CD4-positive, alpha-beta T cell treated with Interferon gamma for 1 hour (primary cell): Measurements from ENCODE around the gene ZCCHC18.
A peak's percentile ranks its signal among the peaks of the same experiment; 100 is the strongest.
"Not testable (repeated sequence)": the region's sequence is repeated elsewhere in the genome, so short reads cannot be mapped to it uniquely, and the experiment has no call there.

ENCODE experiments used
- DNase-seq: peaks from one replicate; pipeline ENCODE4 v3.0.0-alpha.2; 2020

ZCCHC18 gene

DNA sequence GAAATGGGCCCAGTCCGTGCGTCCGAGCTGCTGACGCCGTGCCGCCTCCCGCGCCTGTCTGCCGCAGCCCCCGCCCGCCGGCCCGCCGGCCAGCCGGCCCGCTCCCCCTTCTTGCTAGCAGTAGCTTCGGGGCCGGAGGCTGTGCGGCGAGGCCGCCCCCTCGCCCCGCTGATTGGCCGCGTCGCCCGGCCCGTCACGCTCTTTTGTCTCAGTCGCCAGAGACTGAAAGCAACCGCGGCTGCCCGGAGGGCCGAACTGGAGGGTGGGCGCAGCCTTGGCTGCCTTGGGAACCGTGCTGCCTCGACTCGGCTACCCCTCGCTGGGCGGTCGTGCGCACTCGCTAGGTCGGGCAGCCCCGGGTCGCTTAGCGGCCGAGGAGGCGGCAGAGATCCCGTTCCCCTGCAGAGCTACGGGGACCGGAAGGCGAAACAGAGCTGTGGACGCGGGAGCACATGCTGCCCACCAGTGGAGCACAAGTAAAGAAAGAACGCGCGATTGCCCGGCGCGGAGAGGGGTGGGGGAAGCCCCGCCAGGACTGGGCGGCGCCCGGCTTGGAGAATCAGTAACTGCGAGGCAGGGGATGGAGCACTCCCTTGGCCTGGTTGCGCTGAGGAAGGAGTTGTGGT is at the start of gene ZCCHC18:
Gene ZCCHC18 (plus strand): TSS at position 198 of the 626 bp plus-strand sequence. CDS start 1,589 bp downstream, outside the sequence.
- peak; percentile 12 for DNase-seq

DNA sequence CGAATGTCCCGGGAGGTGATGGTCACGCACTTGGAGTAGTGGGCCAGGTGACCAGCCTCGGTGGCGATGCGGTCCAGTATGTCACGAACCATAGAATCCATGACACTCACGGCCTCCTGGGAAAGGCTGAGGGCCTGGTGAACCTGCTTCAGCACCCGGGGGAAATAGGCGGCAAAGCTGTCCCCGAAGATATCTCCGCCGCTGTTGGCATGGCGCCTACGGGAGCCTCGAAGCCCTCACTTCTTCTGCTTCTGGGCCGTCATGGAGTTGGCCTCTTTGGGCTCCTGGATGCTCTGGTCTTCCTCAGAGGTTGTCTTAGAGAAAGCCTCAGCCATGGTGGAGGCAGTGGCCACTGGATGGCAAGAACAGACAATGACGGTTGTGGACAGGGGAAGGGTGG is 49.7 kb upstream of the ZCCHC18 start:
- not testable (repeated sequence) for DNase-seq

DNA sequence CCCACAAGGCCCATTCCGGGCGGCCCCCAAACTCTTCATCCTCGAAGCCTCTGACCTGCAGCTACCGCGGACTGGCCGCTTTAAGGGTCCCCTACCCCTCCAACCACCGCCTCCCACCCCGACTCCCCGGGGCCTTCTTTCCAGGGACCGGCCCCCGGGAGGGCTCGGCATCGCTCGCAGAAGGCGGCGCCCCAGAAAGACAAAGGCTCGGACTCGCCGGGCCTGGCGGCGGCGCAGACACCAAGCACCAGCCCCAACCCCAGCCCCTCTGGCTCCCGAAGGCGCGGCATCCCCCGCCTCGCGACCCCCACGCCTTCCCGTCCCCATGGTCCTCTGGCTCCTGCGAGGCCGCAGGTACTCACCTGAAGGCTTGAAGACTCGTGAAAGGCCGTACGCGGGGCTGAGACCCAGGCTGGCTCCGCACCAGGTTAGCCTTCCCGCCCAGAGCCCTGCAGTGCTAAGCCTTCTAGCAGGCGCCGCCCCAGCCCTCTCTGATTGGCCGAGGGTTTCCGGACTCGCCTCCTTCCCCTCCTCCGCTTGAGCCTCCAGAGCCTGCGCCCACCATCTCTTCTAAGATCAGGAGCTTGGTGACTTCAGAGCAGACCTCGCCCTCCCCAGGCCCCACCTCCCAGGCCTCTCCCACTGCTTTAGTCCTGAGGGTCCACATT is 36.4 kb upstream of the ZCCHC18 start, which contains the start of gene TMSB15C:
Gene TMSB15C (minus strand): TSS at position 459 of the 668 bp plus-strand sequence.
- not testable (repeated sequence) for DNase-seq

DNA sequence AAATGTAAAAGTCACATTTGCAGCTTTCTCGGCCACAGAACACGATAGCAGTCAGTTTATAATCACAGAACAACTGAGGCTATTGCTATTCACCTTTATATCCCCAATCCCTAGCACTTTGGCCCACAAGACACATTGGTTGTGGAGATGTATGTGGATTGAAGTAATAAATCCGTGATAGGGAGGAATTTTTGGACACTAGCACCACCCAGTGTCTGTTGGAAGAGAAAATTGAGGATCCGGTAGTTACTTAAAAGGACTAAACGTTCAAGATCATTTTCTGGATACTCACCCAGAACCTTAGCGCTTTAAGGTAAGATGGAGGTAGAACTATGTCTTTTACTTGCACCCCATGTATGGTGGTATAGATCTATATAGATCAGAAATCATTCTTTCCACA is 34.5 kb upstream of the ZCCHC18 start:
- not testable (repeated sequence) for DNase-seq

DNA sequence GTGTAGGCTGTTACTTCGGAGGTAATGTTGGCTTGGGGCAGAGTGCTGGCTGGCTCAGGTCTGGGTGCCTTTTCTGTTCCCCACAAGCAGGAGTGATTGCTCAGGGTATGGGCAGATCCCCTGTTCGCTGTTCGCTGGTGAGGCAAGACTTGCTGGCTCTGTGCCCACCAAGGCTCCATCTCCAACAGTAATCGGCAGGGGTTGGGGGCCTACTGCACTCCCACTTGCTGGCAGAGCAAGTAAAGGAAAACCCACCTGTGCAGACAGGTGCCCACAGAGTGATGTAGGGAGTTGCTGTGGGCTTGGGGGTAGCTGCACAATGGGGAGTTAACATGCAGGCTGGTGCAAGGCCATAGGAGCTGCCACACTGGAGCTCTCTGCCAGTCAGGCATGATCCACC is 28.3 kb upstream of the ZCCHC18 start:
- DNase-seq = no peak

DNA sequence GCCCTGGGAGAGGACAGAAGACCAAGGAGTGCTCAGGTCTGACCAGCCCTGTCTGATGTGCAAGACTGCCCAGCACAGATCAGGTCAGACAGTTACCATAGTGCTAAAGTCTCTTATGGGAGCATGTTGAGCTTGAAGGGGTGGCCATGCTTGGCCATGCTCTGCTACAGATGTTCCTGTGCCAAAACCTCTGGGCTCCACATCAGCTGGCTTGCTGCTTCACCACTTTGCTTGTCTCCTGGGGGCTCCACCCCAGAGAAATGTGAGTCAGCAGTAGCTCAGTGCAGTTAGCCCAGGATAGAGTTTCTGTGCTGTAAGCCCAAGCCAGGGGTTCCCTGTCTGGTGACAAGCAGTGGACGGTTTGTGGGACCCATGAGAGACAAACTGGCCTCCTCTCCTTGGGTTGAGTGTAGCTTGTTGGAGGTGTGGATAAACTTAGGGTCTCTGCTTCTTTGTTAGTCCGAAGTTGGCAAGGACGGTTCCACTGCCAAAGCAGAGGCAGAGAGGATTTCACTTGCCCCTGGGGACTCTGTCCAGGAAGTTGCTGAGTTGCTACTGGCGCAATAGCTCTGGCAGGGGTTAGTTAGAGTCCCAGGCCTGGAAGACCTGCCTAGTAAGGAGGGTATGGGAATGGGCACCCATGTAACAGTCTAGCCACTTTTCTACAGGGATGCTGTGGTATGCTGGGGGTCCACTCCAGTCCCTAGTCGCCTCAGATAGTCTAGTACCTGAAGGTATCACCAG is 27.6 kb upstream of the ZCCHC18 start:
- DNase-seq = no peak

DNA sequence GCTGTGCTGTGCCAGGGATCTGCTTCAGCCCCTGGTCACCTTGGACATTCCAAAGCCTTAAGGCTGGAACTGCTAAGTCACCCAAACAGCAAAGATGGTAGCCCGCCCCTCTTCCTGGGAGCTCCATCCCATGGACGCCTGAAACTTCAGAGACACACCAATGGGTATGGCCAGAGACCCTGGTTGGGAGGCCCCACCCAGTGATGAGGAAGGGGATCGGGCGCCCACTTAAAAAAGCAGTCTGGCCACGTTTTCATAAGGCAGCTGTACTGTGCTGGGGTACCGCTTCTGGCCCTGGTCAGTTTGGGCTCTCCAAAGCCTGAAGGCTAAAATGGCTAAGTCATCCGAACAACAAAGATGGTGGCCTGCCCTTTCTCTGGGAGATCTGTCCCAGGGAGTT is 26.8 kb upstream of the ZCCHC18 start:
- no peak for DNase-seq

DNA sequence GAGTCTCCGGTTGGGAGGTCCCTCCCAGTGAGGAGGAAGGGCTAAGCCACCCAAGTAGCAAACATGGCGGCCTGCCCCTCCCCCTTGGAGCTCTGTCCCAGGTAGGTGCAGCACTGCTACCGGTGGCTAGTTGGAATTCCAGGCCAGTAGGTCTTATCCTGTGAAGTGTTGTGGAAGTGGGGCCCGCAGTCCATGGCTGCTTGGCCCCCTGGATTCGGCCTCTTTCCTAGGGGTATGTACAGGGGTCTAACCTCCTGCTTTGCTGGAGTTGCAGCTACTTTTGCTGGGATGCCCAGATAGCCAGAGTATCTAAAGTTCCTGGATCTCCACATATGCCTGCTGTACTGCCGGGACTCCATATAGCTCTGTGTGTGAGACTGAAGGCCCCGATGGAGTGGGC is 26.4 kb upstream of the ZCCHC18 start:
- no peak for DNase-seq

DNA sequence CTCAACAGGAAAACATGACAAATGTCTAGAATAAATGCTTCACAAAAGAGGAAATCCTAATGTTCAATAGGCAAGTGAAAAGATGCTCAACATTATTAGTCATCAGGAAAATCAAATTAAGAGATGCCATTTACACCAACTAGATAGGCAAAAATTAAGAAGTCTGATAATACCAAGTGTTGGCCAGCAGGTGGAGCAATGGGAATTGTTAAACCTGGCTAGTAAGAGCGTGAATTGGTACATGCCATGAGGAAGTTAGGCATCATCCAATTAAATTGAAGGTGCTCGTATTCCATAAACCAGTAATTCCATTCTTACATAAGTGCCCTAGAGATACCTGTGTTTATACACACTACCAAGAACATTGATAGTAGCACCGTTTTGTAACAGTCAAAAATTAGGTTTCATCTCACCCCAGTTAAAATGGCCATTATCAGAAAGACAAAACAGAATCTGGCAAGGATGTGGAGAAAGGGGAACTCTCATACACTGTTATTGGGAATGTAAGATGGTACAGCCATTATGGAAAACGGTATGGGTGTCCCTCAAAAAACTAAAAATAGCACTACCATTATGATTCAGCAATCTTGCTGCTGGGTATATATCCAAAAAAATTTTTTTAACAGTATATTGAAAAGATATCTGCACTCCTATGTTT is 14.0 kb upstream of the ZCCHC18 start:
- peak; percentile 40 for DNase-seq

DNA sequence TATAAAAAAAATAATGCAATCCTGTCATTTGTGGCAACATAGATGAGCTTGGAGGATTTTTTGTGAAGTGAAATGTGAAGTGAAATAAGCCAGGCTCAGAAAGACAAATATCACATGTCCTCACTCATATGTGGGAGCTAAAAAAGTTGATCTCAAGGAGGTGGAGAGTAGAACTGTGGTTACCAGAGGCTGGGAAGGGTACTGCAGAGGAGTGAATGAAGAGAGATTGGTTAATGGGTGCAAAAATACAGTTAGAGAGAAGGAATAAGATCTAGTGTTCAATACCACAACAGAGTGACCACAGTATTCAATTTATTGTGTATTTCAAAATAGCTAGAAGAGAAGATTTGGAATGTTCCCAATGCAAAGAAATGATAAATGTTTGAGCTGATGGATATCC is 13.4 kb upstream of the ZCCHC18 start:
- no peak for DNase-seq

DNA sequence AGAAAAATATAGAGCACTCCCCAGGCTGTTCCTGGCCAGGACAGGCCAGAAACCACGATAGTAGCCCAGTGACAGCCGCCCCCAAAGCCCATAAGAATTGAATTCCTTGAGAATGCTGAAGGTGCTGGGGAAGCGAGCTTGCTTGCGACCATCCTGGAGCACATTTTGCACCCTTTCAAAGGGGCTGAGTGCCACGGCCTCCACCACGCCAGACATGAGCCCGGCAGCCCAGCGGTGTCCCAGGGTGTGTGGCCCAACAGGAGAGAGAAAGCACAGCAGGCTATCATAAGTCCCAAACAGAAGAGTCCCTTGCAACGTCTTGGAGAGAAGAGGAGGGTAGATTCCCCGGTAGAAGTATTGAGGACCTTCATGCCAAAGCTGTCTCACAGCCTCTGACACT is 7.6 kb upstream of the ZCCHC18 start:
- no peak for DNase-seq

DNA sequence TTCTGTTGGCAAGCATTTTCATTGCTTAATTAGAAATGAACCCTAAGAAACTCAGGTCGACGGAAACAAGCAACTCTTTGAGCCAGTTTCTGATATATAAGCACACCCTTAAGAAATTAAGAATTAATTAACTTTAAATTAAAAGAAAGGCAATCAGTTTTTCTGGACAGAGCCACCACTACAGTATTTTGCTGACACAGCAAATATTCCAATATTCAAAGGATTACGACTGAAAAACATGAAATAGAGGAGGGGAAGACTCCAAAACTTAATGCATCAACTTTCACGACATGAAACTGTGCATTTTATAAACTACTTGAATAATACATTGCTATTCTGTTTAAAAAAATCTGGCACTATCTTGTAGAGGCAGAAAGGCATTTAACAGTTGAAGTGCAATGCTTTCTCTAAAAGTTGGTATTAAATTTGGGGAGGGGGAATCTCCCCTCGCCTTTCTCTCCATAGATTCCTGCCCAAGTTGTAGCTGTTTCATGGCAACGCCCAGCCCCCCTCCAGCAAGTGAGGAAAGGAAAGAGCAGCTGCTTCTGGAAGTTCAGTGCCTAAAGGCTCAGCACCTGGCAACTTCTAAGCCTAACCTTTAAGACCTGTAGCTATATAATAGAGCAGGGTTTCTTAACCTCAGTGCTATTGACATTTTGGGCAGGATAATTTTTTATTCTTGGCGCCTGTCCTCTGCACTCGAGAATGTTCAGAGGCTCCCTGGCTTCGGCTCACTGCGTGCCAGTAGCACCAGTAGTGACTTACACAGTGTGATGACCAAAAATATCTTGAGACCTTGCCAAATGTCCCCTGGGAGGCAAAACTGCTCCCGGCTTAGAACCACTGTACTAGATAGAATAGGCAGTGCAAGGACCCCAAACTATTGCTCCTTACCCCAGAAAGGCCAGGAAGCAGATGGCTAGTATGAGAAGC is 6.7 kb upstream of the ZCCHC18 start:
- no peak for DNase-seq

DNA sequence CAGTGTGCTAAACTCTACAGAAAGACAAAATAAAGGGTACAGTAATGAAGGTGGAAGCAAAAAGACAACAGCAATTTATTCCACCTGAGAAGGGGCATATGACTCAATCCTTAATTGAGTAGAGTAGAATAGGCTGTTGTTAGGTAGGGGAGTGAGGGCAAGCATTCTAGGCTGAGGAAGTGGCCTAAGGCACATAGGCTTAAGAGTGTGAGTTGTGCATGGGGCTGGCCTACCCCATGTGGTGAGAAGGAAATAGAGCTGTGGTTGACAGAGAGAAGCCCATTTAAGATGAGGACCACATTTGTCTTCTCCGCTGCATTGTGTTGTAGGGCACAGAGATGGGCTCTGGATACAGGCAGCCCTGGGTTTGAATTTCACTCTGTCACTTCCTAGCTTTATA is 3.4 kb upstream of the ZCCHC18 start:
- no peak for DNase-seq

DNA sequence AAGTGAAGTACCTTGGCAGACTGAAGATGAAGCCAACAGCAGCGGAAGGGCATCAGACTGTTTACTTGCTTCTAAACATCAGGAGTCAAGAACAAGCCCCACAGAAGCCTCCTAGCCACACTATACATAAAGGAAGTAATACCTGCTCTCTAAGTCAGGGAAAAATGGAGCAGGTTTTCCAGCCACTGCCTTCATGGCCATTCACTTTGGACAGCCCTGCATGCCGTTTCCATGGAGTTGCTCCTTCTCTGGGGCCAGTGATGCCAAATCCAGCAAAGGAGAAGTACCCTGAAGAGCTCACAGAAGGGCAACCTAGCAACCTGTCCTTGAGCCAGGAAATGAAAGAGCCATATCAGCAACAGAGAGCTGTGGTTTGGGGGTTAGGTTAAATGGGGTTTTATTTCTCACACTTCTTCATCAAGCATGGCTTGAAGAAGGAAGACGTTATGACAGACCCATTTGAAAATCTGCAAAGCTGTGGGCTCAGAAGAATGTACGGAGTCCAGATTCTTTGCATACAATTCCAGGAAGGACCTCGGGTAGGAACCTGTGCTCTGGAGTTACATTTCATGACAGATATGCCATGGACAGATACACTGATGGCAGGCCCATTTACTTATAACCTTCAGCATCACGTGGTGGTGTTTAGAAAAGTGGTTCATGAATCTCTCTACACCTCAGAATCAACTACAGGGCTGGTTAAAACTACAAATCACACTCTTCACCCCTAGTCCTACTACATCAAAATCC is 1.7 kb upstream of the ZCCHC18 start:
- not testable (repeated sequence) for DNase-seq

DNA sequence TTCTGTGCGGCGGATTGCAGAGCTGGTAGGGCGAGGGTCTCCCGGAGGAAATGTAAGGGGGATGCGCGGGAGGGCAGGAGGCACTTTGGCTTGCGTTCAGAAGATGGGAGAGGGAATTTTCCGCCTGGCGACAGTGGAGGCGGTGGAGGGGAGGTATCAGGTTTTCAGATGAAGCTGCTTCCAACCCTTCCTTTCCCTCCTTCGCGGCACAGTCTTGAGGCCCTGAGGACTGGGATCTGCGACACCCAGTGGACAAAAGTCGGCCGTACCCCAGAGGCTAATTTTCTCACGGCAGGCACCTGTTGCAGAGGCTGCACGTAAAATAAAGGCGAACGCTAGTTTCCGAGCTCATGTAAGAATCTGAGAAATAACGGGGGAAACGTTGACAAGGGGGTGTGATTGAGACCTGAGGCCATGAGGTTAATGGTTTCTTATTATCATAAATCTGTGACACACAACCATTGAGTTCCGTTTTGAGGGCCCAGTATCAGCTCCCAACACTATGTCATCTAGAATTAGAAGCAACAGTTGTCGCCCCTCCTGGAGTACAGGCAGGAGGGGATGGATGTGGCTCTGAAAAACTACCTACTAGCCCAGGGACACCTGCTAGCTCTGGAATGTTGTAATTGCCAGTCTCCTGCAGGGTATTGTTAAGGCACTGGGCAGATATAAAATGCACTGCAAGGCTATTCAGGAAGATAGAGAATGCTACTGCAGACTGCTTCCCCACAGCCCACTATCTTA is 1.1 kb downstream of the ZCCHC18 start:
- peak; percentile 31 for DNase-seq

DNA sequence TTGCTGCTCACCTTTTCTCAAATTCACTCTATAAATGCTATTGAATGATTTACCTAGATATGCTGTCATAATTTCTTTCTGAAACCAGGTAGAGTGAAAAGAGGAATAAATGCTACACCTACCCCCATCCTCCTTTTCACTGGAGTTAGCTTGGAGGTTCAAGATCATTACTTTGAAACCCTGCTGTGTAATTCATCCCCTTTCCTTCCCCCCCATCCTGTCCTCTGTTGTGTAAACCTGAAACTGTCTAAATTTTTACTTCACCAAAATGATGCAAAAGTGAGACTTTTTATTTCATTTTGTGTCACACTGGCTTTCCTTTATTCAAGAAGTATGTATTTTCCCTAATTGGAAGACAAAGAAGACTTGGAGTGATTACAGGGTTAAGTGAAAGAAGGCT is 5.4 kb downstream of the ZCCHC18 start:
- no peak for DNase-seq

DNA sequence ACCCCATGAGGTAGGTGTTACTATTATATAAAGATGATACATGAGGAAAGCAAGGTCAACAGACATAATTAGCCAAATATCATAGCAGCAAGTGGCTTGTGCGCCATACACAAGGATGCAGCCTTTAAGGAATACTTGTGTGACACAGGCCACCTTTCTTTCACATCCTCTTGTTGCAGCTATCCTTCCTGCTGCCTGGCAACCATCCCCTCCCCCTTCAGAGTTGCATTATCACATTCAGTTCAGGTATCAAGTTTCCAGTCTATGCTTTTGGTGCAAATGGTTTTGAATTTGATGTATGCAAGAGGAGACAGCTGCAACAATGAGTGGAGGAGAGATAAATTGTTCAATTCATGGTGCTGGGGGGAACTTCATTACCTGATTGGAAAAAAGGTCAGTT is 6.4 kb downstream of the ZCCHC18 start:
- DNase-seq = no peak

DNA sequence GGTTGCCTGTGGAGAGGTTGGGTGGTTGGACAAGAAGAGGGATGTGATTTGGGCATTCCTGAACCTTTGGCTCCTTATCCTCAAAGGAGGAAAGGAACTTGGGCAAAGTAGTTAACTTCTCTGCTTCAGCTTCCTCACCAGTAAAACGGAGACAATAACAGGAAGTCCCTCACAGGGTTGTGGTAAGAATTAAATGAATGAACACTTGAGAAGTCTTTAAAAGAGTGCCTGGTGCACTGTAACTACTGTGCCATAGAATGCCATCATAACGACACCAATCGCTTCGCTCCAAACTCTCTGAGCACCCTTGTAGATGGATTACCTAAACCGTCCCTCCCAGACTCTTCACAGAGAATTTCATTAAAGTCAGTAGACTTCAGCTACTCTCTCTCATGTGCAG is 10.5 kb downstream of the ZCCHC18 start:
- DNase-seq = no peak

DNA sequence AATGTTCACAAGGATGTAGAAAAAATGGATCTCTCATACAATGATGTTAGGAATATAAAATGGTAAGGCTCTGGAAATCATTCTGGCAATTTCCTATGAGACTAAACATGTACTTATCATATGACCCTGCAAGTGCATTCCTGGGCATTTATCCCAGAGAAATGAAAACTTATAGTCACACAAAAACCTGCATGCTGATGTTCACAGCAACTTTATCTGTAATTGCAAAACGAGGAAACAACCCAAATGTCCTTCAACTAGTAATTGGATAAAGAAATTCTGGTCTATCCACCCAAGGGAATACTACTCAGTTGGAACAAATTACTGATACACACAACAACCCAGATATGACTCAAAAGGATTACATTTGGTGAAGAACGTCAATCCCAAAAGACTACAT is 14.5 kb downstream of the ZCCHC18 start:
- no peak for DNase-seq

DNA sequence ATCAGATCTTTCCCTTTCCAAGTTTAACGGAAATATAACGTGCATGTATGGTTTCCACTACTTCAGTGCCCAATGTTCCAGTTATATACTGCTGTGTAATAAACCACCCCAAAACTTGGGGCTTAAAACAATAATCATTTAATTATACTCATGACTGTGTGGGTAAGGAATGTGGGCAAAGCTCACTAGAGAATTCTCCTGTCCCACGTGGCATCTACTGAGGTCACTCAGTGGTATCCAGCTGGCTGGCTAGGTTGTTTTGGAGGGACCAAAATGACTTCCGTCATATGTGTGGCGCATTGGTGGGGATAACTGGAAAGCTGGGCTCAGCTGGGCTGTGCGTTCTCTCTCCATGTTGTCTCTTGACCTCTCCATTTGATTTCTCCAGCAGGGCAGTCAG is 18.5 kb downstream of the ZCCHC18 start:
- no peak for DNase-seq
